ENCODE measurements around the gene UNK. TPM values are rescaled to one million over a fixed set of nuclear protein-coding genes. Genes with fewer than 3 reads are reported as not detected.

The UNK gene
- total and polyA plus RNA-seq, 9 of the 15 experiments (the other 6 are each of a cell fraction or from before 2014, with no cell fraction given): 12.8 to 38.6 (median 24.8) TPM

DNA sequence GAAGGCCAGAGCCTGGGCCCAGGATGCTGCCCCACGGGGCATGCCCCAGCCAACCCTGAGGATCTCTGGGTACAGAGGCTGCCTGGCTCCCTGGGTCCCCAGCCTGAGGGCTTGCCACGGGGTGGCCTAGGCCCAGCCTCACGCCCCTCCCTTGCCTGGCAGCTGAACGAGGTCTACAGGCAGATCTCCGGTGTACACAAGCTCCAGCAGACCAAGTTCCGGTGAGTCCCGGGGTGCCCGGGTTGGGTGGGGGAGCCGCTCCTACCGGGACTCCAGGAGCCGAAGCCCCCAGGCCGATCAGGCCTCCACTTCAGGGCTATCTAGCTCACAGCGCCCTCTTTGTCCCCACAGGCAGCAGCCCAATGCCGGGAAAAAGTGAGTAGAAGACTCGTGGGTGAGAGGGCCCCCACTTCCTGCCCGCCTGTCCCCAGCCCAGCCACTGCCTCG, 44.0 kb upstream of the UNK start:
- 26% methylated on average over 16 of the region's 17 CpGs for WGBS (ENCODE audit: insufficient coverage, low coverage, missing lambda C conversion rate)
- in situ Hi-C loops (cut with MboI): no loop called here
- no peak overlapping the region for H3K4me2 ChIP-seq (ENCODE audit: insufficient read depth, low read length)
- H3K27me3 ChIP-seq (ENCODE audit: control insufficient read depth in 2 of 2, insufficient read depth in 2 of 2, low read length in 2 of 2): peaks cover 0 to 8% of the 10 kb centered on the region in 2 experiments; a peak in 2 of 5 replicates
- no peaks in the 10 kb centered on the region for H3K36me3 ChIP-seq (ENCODE audit: control insufficient read depth, insufficient read depth, low read length)
- no peak for DNase-seq (ENCODE audit: extremely low read depth in 1 of 4, low spot score in 3 of 4)
- no peaks in the 10 kb centered on the region for H3K9me3 ChIP-seq (replicated peaks; ENCODE audit: control insufficient read depth, insufficient read depth, low read depth, low read length)
- POLR2A ChIA-PET: no interaction called here
- H3K4me3 ChIP-seq: no peak overlapping the region
- H3K9me1 ChIP-seq (ENCODE audit: control insufficient read depth, insufficient read depth, low read length): peaks cover 4% of the 10 kb centered on the region
- H2AFZ ChIP-seq (ENCODE audit: low read depth, low read length): peak overlapping the region; percentile 20; the same call in 1 of the 2 replicates
- peak; percentile 44 for ATAC-seq
- CTCF ChIA-PET (ENCODE audit: low intra/inter-chr PET ratio): no interaction called here
- H4K20me1 ChIP-seq (replicated peaks; ENCODE audit: control insufficient read depth, insufficient read depth, low read length): peaks cover 3% of the 10 kb centered on the region; the same call in 1 of the 2 replicates
- H3K4me1 ChIP-seq (replicated peaks in 1 of 2; ENCODE audit: control insufficient read depth in 2 of 2, insufficient read depth in 2 of 2, low read length in 2 of 2): peaks cover 0 to 48% of the 10 kb centered on the region in 2 experiments; a peak in 2 of 5 replicates
- FAIRE-seq: no peak
- intact Hi-C loops (cut with micrococcal nuclease): no loop called here
- TF ChIP-seq, protein P1, sequence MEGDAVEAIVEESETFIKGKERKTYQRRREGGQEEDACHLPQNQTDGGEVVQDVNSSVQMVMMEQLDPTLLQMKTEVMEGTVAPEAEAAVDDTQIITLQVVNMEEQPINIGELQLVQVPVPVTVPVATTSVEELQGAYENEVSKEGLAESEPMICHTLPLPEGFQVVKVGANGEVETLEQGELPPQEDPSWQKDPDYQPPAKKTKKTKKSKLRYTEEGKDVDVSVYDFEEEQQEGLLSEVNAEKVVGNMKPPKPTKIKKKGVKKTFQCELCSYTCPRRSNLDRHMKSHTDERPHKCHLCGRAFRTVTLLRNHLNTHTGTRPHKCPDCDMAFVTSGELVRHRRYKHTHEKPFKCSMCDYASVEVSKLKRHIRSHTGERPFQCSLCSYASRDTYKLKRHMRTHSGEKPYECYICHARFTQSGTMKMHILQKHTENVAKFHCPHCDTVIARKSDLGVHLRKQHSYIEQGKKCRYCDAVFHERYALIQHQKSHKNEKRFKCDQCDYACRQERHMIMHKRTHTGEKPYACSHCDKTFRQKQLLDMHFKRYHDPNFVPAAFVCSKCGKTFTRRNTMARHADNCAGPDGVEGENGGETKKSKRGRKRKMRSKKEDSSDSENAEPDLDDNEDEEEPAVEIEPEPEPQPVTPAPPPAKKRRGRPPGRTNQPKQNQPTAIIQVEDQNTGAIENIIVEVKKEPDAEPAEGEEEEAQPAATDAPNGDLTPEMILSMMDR (IDR thresholded peaks at IDR 0.05 in 2 of 3, conservative IDR thresholded peaks at IDR 0.05 in 1 of 3; ENCODE audit: insufficient read depth in 2 of 3, low read depth in 1 of 3, low read length in 3 of 3): 0 out of 6 replicates have a peak, but pooled peaks of 2 of the 3 experiments have one; percentile 8 to 10
- TF ChIP-seq ZNF589 (CRISPR knock-in tag; IDR thresholded peaks at IDR 0.05; ENCODE audit: low read depth) (no peak), PHB2 (IDR thresholded peaks at IDR 0.05; ENCODE audit: low read depth) (no peak), HNRNPL (IDR thresholded peaks at IDR 0.05; ENCODE audit: low read depth, low read length) (no peak), ZNF584 (CRISPR knock-in tag; IDR thresholded peaks at IDR 0.05; ENCODE audit: low read depth) (no peak), OTX1 (CRISPR knock-in tag; IDR thresholded peaks at IDR 0.05) (no peak)
- TF ChIP-seq, protein P2, sequence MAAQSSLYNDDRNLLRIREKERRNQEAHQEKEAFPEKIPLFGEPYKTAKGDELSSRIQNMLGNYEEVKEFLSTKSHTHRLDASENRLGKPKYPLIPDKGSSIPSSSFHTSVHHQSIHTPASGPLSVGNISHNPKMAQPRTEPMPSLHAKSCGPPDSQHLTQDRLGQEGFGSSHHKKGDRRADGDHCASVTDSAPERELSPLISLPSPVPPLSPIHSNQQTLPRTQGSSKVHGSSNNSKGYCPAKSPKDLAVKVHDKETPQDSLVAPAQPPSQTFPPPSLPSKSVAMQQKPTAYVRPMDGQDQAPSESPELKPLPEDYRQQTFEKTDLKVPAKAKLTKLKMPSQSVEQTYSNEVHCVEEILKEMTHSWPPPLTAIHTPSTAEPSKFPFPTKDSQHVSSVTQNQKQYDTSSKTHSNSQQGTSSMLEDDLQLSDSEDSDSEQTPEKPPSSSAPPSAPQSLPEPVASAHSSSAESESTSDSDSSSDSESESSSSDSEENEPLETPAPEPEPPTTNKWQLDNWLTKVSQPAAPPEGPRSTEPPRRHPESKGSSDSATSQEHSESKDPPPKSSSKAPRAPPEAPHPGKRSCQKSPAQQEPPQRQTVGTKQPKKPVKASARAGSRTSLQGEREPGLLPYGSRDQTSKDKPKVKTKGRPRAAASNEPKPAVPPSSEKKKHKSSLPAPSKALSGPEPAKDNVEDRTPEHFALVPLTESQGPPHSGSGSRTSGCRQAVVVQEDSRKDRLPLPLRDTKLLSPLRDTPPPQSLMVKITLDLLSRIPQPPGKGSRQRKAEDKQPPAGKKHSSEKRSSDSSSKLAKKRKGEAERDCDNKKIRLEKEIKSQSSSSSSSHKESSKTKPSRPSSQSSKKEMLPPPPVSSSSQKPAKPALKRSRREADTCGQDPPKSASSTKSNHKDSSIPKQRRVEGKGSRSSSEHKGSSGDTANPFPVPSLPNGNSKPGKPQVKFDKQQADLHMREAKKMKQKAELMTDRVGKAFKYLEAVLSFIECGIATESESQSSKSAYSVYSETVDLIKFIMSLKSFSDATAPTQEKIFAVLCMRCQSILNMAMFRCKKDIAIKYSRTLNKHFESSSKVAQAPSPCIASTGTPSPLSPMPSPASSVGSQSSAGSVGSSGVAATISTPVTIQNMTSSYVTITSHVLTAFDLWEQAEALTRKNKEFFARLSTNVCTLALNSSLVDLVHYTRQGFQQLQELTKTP (IDR thresholded peaks at IDR 0.05; ENCODE audit: low read depth in 1 of 2, partially characterized antibody in 2 of 2): no peak
- TF ChIP-seq, protein P3, sequence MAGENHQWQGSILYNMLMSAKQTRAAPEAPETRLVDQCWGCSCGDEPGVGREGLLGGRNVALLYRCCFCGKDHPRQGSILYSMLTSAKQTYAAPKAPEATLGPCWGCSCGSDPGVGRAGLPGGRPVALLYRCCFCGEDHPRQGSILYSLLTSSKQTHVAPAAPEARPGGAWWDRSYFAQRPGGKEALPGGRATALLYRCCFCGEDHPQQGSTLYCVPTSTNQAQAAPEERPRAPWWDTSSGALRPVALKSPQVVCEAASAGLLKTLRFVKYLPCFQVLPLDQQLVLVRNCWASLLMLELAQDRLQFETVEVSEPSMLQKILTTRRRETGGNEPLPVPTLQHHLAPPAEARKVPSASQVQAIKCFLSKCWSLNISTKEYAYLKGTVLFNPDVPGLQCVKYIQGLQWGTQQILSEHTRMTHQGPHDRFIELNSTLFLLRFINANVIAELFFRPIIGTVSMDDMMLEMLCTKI (IDR thresholded peaks at IDR 0.05; ENCODE audit: partially characterized antibody): no peak
- no peaks in the 10 kb centered on the region for H3K79me2 ChIP-seq (ENCODE audit: control insufficient read depth, insufficient read depth, low read length)
- BruUV-seq (replicated peaks): no TSS peak
- no peak overlapping the region for H3K27ac ChIP-seq (ENCODE audit: extremely low read depth, low read depth, low read length)
- H3K9ac ChIP-seq (ENCODE audit: insufficient read depth in 1 of 2, low read depth in 2 of 2, low read length in 2 of 2): peak overlapping the region in 1 of 2 experiments; percentile 32; a peak in 1 of 4 replicates
